Retina (tissue), 1 donor: ENCODE measurements around the gene BLOC1S5.
"Not testable (repeated sequence)": the region's sequence is repeated elsewhere in the genome, so short reads cannot be mapped to it uniquely, and the experiment has no call there.

Source experiments
- DNase-seq: peaks from one replicate; pipeline ENCODE4 v3.0.0-alpha.2; 2016

The BLOC1S5 gene

DNA sequence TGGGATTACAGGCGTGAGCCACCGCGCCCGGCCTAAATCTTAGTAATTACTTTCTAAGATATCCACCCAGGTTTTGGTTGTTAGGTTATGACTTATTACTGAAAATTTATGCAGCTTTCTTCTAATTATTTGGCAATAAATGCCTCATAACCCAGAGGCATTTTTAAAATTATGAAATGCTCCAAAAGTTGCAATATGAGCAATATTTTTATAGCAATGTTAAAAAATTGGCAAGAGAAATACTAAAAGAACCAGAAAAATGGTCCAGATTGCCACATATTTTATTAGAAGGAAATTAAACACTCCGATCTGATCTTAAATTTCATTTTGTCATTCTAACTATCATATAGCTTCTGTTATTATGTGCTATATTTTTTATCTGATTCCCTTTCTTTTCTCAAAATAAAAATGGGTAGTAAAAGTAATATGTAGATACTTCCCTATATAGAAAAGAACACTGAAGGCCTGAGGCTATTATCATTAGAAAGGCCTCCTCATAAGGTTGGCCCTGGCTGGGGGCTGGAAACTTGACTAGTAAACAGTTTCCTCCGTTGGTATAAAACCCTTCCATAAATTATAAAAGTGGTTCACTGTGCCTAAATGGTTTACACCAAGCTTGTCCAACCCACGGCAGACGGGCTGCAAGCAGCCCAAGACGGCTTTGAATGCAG lies 22.1 kb downstream of the BLOC1S5 start:
- no peak for DNase-seq

DNA sequence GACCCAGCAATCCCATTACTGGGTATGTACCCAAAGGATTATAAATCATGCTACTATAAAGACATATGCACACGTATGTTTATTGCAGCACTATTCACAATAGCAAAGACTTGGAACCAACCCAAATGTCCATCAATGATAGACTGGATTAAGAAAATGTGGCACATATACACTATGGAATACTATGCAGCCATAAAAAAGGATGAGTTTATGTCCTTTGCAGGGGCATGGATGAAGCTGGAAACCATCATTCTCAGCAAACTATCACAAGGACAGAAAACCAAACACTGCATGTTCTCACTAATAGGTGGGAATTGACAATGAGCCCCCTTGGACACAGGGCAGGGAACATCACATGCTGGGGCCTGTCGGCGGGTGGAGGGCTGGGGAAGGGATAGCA lies 30.1 kb downstream of the BLOC1S5 start:
- not testable (repeated sequence) for DNase-seq

GRCh38 chr6:8030920-8031319 lies 33.3 kb downstream of the BLOC1S5 start:
- no peak for DNase-seq

DNA sequence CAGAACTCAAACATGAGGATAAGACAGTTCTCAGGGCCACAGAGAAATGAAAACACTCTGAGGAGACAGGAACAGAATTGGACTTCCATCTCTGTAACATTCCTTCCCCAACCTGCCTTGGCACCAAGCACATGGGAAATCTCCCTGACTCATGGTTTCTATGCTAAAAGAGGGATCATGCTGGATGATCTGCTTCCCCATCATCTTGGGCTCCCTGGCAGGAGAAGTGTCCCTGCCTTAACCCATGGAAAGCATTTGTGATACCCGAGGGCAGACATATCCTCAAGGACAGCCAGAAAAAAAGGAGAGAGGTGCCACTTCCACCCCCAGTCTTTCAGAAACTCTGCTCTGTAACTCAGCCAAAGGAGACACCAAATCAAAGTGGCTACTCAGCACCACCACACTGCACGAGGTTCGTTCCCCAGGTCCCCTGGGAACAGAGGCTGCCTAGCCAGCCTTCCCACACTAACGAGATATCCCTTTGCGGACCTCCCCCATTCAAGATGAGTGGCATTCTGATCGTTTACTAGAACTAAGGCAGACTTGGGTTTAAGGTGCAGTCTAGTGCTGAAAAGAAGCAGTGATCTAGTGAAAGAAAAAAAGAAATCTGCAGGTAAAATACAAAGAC lies 34.8 kb downstream of the BLOC1S5 start:
- no peak for DNase-seq

GRCh38 chr6:8027965-8028651 lies 36.1 kb downstream of the BLOC1S5 start:
- DNase-seq, result no peak

GRCh38 chr6:8026800-8027199 lies 37.4 kb downstream of the BLOC1S5 start:
- no peak for DNase-seq

- no peak for DNase-seq
Measured at GRCh38 chr6:8025191-8025590, 39.0 kb downstream of the BLOC1S5 start.

DNA sequence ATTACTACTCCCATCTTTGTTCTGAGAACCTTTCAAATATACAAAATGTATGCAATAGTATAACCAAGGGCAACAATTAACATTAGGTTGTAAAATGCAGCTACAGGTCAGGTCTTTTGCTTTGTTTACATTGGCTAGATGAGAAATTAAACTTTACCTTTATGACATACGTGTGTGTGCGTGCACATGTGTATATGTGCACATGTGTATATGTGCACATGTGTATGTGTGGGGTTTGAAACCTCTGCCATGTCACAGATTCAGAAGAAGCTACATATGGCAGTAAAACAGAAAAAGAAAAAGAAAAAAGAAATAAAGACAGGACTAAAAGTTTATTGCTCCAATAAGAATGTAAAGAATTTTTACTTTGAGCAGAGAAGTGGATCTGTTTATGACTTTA lies 40.6 kb downstream of the BLOC1S5 start:
- DNase-seq, result no peak

DNA sequence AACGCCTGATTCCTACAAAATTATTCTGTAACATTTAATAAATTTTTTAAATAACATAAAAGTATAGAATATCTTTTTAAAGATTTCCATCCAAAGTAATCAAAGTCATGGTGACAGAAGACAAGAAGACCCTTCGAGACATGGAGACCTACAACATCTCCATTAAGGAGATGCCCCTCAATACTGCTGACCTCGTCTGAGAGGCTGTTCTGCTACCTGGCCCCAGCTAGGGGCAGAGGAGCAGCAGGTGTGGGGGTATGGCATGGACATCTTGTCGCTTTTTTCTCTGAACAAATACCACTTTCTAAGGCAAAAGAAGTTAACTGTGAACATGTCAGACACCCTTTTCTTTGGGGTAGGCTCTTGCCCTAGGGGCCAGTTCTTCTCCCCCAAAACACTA lies 44.1 kb downstream of the BLOC1S5 start:
- no peak for DNase-seq

- DNase-seq, result no peak
Measured at GRCh38 chr6:8017705-8018104, 46.5 kb downstream of the BLOC1S5 start.

DNA sequence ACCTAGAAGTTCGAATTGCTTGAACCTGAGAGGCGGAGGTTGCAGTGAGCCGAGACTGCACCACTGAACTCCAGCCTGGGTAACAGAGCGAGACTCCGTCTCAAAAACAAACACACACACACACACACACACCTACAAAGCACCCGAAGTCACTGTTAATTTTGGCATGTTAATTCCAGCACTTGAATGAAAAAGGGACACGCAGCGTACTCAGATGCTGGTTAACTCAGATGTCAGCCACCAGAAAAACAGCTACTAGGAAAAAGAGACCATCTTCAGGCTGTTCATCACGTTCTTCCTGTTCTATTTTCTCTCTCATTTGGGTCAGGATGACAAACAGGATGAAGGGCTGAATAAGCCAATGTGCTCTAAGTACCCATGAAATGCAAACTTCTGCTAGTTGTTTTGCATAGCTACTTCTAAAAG lies 46.9 kb downstream of the BLOC1S5 start:
- no peak for DNase-seq

DNA sequence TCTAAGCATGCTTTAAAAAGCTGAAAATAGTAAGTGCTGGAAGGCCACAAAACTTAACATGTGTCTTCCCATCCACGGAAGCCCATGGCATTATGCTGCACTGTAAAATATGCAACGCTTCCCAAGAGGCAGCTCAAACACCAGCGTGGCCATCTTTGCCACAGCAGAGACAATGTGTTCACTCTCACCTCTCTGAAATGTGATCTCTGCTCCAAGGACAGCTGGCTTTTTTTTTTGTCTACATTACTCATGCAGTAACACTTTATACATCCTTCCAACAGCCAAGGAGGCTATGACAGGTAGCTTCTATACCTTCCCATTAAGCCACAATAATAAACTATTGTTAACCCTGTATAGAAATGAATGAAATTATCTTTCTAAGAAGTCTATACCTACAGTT lies 49.2 kb downstream of the BLOC1S5 start:
- no peak for DNase-seq

DNA sequence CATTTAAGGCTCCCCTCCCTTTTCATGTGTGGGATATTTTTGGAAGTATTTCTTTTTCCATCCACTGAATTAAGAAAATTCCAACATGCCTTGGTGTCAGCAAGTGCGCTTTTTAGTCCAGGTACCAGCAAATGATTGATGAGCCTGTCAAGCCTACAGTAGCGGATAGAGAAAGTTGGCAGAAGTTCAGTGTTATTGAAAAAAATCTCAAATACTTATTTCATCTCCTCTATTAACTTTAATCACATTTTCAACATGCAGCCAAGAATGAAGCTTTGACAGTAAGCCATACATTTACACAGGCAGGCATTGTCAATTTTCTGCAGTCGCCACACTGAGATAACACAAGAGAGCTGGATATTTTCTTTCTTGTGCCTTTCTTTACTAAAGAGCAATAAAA lies 50.4 kb downstream of the BLOC1S5 start:
- DNase-seq, result no peak

DNA sequence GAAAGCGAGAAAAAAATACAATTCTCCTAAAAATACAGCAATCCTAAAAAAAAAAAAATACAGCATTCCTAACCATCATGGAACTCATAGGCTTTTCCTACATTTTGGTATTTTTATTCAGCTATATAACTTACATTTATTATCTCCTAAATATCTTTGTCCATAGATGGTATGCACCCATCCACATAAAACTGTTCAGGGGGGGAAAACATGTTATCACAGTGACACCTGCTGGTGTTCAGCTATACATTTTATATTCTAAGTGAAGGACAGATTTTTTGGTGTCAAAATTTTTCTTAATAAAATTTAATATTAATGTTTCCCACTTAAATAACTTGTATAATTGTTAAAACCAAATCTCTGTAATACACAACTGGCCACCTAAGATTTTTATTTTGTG lies 58.0 kb downstream of the BLOC1S5 start:
- DNase-seq, result no peak

- no peak for DNase-seq
Measured at GRCh38 chr6:8005136-8005535, 59.1 kb downstream of the BLOC1S5 start.

GRCh38 chr6:8000636-8001035 lies 63.6 kb downstream of the BLOC1S5 start:
- DNase-seq, result no peak

DNA sequence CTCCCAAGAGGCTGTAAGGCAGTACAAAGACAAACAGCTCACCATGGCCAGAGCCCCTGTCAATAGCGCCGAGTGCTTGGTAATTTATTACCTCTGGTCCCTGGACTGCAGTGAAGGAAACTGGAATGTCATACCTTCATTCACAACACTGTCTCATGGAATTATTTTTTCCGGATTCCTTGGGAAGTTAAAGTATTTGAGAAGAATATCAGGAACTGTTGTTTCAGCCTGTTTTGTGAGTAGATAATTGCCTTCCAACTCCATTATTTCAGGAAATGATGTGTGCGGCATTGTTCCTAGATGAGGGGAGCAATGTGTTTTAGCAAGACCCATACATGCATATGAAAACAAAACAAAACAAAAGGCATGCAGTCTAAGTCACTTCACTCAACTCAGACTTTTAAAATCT lies 64.0 kb downstream of the BLOC1S5 start:
- no peak for DNase-seq

DNA sequence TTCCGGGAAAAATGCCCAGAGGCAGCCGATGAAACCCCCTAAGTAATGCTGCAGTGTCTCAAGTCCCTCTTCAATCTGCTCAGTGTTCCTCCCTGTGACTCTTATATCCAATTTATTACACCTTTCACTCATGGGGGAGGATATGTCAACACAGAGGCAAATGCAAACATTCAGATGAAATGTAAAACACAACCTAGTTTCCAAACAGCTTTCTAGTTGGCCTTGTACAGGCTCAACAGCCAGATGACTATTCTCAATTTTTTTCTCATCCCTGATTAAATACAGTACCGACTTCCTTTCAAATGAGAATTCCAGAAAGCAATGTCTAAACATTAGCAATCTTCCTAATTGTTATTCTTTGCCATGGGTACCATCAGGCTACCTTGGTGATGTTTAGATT lies 65.0 kb downstream of the BLOC1S5 start:
- DNase-seq, result no peak

- no peak for DNase-seq
Measured at GRCh38 chr6:7998103-7998725, 66.0 kb downstream of the BLOC1S5 start.

DNA sequence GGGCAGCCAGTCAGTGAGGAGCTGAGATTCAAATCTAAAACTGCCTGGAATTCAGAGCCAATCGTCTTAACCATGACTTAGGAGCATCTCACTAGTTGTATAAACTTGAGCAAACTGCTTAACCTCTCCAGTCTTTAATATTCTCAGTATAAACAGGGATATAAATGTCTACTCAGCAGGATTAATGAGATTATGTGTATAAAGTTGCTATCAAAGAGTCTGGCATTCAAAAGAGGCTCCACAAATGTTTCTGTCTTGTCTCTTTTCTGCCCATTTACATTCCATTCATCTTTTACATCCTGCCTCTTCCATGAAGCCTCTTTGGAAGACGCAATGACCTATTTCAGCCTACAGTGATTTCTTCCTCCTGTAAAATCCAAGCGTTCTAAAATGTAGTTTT lies 66.9 kb downstream of the BLOC1S5 start:
- DNase-seq, result no peak

- DNase-seq, result no peak
Measured at GRCh38 chr6:7996538-7997111, 67.6 kb downstream of the BLOC1S5 start.

- no peak for DNase-seq
Measured at GRCh38 chr6:7993952-7994351, 70.2 kb downstream of the BLOC1S5 start.

DNA sequence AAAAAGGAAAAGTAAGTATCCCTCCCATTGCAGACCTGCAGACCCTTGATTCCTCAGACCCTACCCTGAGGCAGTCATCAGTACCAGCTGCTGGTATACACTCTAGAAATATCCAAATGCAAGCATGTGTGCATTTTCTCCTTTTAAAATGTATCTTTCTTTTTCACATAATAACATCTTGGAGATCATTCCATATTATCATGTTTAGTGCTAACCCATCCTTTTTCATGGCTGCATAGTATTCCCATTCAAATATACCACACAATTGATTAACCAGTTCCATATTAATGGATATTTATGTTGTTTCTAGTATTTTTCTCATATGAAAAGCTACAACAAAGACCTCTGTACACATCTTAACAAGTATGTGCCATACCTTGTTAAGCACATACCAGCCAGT lies 70.8 kb downstream of the BLOC1S5 start:
- no peak for DNase-seq
